Ureter (tissue), 1 donor: ENCODE data around the gene TMEM92. TPM values are rescaled to one million over a fixed set of nuclear protein-coding genes. Genes with fewer than 3 reads are reported as not detected.

ENCODE experiments used
- DNase-seq: peaks from one replicate; pipeline ENCODE4 v3.0.0-alpha.2; 2020; ENCODE audit warnings: low spot score
- total RNA-seq: library from RNA; stranded (reverse); gene quantifications from one replicate; pipeline ENCODE4 v1.2.4, GENCODE V29; 2023
- donor health status: DM: yes; HTN: yes; CAD: no.

The TMEM92 gene
- total RNA-seq: 3.0 TPM

GRCh38 chr17:50274142-50274896 lies at the start of gene TMEM92:
TSS of gene TMEM92 (plus strand) at chr17:50274466. CDS start at chr17:50274502, 36 bp downstream.
- no peak for DNase-seq

- no peak for DNase-seq
Measured at GRCh38 chr17:50225701-50226240, 48.5 kb upstream of the TMEM92 start.

GRCh38 chr17:50234581-50234980 lies 39.7 kb upstream of the TMEM92 start:
- DNase-seq: no peak

- no peak for DNase-seq
Measured at GRCh38 chr17:50237901-50238300, 36.4 kb upstream of the TMEM92 start.

GRCh38 chr17:50238601-50239280 lies 35.5 kb upstream of the TMEM92 start:
- DNase-seq: no peak

GRCh38 chr17:50239937-50240336 lies 34.3 kb upstream of the TMEM92 start:
- DNase-seq: no peak

GRCh38 chr17:50240851-50241250 lies 33.4 kb upstream of the TMEM92 start:
- no peak for DNase-seq

GRCh38 chr17:50241431-50241830 lies 32.8 kb upstream of the TMEM92 start:
- DNase-seq: no peak

- DNase-seq: no peak
Measured at GRCh38 chr17:50244771-50245170, 29.5 kb upstream of the TMEM92 start.

GRCh38 chr17:50248255-50248654 lies 26.0 kb upstream of the TMEM92 start:
- no peak for DNase-seq

GRCh38 chr17:50252781-50253180 lies 21.5 kb upstream of the TMEM92 start:
- no peak for DNase-seq

- DNase-seq: no peak
Measured at GRCh38 chr17:50255766-50256635, 18.3 kb upstream of the TMEM92 start.

- DNase-seq: no peak
Measured at GRCh38 chr17:50256826-50257618, 17.2 kb upstream of the TMEM92 start.

- DNase-seq: no peak
Measured at GRCh38 chr17:50257676-50258224, 16.5 kb upstream of the TMEM92 start.

- DNase-seq: no peak
Measured at GRCh38 chr17:50258647-50259476, 15.4 kb upstream of the TMEM92 start.

GRCh38 chr17:50259477-50260324 lies 14.6 kb upstream of the TMEM92 start:
- no peak for DNase-seq

GRCh38 chr17:50260501-50260911 lies 13.8 kb upstream of the TMEM92 start:
- no peak for DNase-seq

GRCh38 chr17:50261051-50261915 lies 13.0 kb upstream of the TMEM92 start:
- DNase-seq: no peak
